PFSK-1 (cell line): ENCODE measurements around the gene STRA6.
A peak's percentile ranks its signal among the peaks of the same experiment; 100 is the strongest.

Experiments
- POLR2AphosphoS5 ChIP-seq: IDR thresholded peaks from 2 replicates; pipeline ENCODE4 v1.6.1; 2012; ENCODE audit warnings: low read depth, mild to moderate bottlenecking, control low read depth, low read length, moderate library complexity
- TAF1 ChIP-seq: IDR thresholded peaks from 2 replicates; pipeline ENCODE4 v1.6.1; 2012; ENCODE audit warnings: low read length, control low read depth, borderline replicate concordance; ENCODE audit not compliant: insufficient read depth
- TF ChIP-seq, protein P1 (sequence below), 2 experiments: IDR thresholded peaks; 2 replicates each; pipeline versions ENCODE4 v1.6.1 to v1.8.0; 2011 to 2012; ENCODE audit warnings: low read depth in 2 of 2, low read length in 2 of 2, control low read depth in 1 of 2, inconsistent platforms in 1 of 2, mild to moderate bottlenecking in 1 of 2, moderate library complexity in 1 of 2; ENCODE audit not compliant: insufficient read depth in 1 of 2

GRCh38 chr15:74146277-74146800, 56.2 kb downstream of the STRA6 start:
- TF ChIP-seq, protein P1, sequence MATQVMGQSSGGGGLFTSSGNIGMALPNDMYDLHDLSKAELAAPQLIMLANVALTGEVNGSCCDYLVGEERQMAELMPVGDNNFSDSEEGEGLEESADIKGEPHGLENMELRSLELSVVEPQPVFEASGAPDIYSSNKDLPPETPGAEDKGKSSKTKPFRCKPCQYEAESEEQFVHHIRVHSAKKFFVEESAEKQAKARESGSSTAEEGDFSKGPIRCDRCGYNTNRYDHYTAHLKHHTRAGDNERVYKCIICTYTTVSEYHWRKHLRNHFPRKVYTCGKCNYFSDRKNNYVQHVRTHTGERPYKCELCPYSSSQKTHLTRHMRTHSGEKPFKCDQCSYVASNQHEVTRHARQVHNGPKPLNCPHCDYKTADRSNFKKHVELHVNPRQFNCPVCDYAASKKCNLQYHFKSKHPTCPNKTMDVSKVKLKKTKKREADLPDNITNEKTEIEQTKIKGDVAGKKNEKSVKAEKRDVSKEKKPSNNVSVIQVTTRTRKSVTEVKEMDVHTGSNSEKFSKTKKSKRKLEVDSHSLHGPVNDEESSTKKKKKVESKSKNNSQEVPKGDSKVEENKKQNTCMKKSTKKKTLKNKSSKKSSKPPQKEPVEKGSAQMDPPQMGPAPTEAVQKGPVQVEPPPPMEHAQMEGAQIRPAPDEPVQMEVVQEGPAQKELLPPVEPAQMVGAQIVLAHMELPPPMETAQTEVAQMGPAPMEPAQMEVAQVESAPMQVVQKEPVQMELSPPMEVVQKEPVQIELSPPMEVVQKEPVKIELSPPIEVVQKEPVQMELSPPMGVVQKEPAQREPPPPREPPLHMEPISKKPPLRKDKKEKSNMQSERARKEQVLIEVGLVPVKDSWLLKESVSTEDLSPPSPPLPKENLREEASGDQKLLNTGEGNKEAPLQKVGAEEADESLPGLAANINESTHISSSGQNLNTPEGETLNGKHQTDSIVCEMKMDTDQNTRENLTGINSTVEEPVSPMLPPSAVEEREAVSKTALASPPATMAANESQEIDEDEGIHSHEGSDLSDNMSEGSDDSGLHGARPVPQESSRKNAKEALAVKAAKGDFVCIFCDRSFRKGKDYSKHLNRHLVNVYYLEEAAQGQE (IDR thresholded peaks at IDR 0.05; ENCODE audit: insufficient read depth in 1 of 2, low read depth in 2 of 2, low read length in 2 of 2), result peak; percentile 18 to 75; a peak in 1 of 4 replicates
- TF ChIP-seq POLR2AphosphoS5, result no peak
- no peak for TF ChIP-seq TAF1
